ENCODE measurements around the gene LSM3.

DNA sequence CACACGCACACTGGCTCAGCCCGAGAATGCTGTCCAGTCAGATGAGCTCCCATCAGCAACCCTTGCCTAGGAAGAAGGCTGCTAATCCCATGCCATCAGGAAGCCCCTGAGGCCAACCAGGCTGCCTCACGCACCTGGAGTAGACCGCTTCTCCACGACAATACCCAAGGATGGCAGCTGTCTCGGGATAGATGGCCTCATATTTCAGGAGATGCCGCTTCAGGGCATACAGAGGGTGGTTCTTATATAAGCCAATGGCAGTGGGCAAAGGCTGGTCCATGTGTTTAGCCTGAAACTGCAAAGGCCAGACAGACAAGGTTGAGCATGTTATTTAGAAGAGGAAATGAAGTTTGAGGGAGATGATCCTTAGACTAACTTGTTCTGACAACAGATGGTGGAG lies 22.4 kb upstream of the LSM3 start:
- TF ChIP-seq POLR2A (IDR thresholded peaks at IDR 0.05; ENCODE audit: low read length) (no peak), GATA1 (IDR thresholded peaks at IDR 0.05; ENCODE audit: low read depth, low read length) (no peak)

Data from erythroblast (primary cell).